Skeletal muscle tissue (tissue), 4 donors: ENCODE results near the gene IRX4. TPM values are rescaled to one million over a fixed set of nuclear protein-coding genes. Genes with fewer than 3 reads are reported as not detected.

ENCODE experiments used
- H3K27ac ChIP-seq: one replicate; pipeline ENCODE4 v1.7.0; 2013; ENCODE audit warnings: mild to moderate bottlenecking, low read depth, low read length, inconsistent platforms
- H3K27me3 ChIP-seq, 3 donors: one replicate each; pipeline ENCODE4 v1.7.0; 2013; ENCODE audit warnings: low read length in 3 of 3; ENCODE audit not compliant: control insufficient read depth in 3 of 3, insufficient read depth in 3 of 3
- H3K36me3 ChIP-seq, 3 donors: one replicate each; pipeline ENCODE4 v1.7.0; 2013; ENCODE audit warnings: low read length in 3 of 3; ENCODE audit not compliant: control insufficient read depth in 3 of 3, insufficient read depth in 3 of 3
- H3K4me1 ChIP-seq, 3 donors: one replicate each; pipeline ENCODE4 v1.7.0; 2013; ENCODE audit warnings: low read length in 3 of 3, mild to moderate bottlenecking in 3 of 3; ENCODE audit not compliant: control insufficient read depth in 3 of 3, insufficient read depth in 3 of 3
- H3K4me3 ChIP-seq, 3 donors: one replicate each; pipeline ENCODE4 v1.7.0; 2013; ENCODE audit warnings: low read length in 3 of 3
- H3K9ac ChIP-seq, 3 donors: one replicate each; pipeline ENCODE4 v1.7.0; 2013; ENCODE audit warnings: low read length in 3 of 3, mild to moderate bottlenecking in 3 of 3, moderate library complexity in 2 of 3, low read depth in 1 of 3
- H3K9me3 ChIP-seq, 3 donors: one replicate each; pipeline ENCODE4 v1.7.0; 2013; ENCODE audit warnings: low read length in 3 of 3; ENCODE audit not compliant: control insufficient read depth in 3 of 3
- total RNA-seq: library from RNA; depleted of rRNA; stranded (reverse); fragments of >200 nt; gene quantifications from one replicate; pipeline ENCODE4 v1.2.3, GENCODE V29; 2014
- donor health status: Osteomylitis.

The IRX4 gene
- total RNA-seq, 1 donor from 2014 or later = under 0.01 TPM

- H3K27me3 ChIP-seq = peaks cover 3 to 27% (median 7%) of the 10 kb centered on the region in 3 donors
Measured at GRCh38 chr5:1914471-1914870, 31.7 kb upstream of the IRX4 start.

GRCh38 chr5:1913578-1913977 is 30.9 kb upstream of the IRX4 start:
- H3K27me3 ChIP-seq = peaks cover 3 to 27% (median 7%) of the 10 kb centered on the region in 3 donors
- H3K4me3 ChIP-seq = no peak overlapping the region
- no peak overlapping the region for H3K27ac ChIP-seq
- H3K9me3 ChIP-seq = peaks cover 0 to 7% (median 3%) of the 10 kb centered on the region in 3 donors
- no peaks in the 10 kb centered on the region for H3K36me3 ChIP-seq
- no peak overlapping the region for H3K9ac ChIP-seq
- H3K4me1 ChIP-seq = no peaks in the 10 kb centered on the region

More at GRCh38 chr5:1914471-1914870, 31.7 kb upstream of the IRX4 start:
- Histone ChIP-seq H3K4me3 (no peak overlapping the region), H3K9me3 (peaks cover 0 to 7% (median 1%) of the 10 kb centered on the region in 3 donors), H3K36me3 (no peaks in the 10 kb centered on the region), H3K9ac (no peak overlapping the region), H3K4me1 (no peaks in the 10 kb centered on the region), H3K27ac (no peak overlapping the region)

GRCh38 chr5:1912951-1913565 is 30.3 kb upstream of the IRX4 start:
- H3K27ac ChIP-seq = no peak overlapping the region
- H3K27me3 ChIP-seq = peaks cover 3 to 27% (median 7%) of the 10 kb centered on the region in 3 donors
- no peaks in the 10 kb centered on the region for H3K4me1 ChIP-seq

GRCh38 chr5:1911773-1912235 is 29.1 kb upstream of the IRX4 start:
- peaks cover 1 to 23% (median 3%) of the 10 kb centered on the region in 3 donors for H3K27me3 ChIP-seq

More at GRCh38 chr5:1912951-1913565, 30.3 kb upstream of the IRX4 start:
- H3K36me3 ChIP-seq = no peaks in the 10 kb centered on the region
- H3K9me3 ChIP-seq = peaks cover 0 to 7% (median 3%) of the 10 kb centered on the region in 3 donors
- no peak overlapping the region for H3K9ac ChIP-seq
- H3K4me3 ChIP-seq = no peak overlapping the region

GRCh38 chr5:1910861-1911772 is 28.4 kb upstream of the IRX4 start:
- peaks cover 0 to 7% (median 5%) of the 10 kb centered on the region in 3 donors for H3K9me3 ChIP-seq
- H3K4me3 ChIP-seq = no peak overlapping the region
- H3K36me3 ChIP-seq = no peaks in the 10 kb centered on the region
- no peaks in the 10 kb centered on the region for H3K4me1 ChIP-seq
- no peak overlapping the region for H3K9ac ChIP-seq
- no peak overlapping the region for H3K27ac ChIP-seq
- peaks cover 0 to 16% (median under 1%) of the 10 kb centered on the region in 3 donors for H3K27me3 ChIP-seq

More at GRCh38 chr5:1911773-1912235, 29.1 kb upstream of the IRX4 start:
- no peaks in the 10 kb centered on the region for H3K4me1 ChIP-seq
- peaks cover 0 to 7% (median 5%) of the 10 kb centered on the region in 3 donors for H3K9me3 ChIP-seq
- no peak overlapping the region for H3K9ac ChIP-seq
- H3K36me3 ChIP-seq = no peaks in the 10 kb centered on the region
- no peak overlapping the region for H3K27ac ChIP-seq
- no peak overlapping the region for H3K4me3 ChIP-seq

GRCh38 chr5:1910081-1910760 is 27.5 kb upstream of the IRX4 start:
- Histone ChIP-seq H3K27me3 (peaks cover 0 to 13% (median 0%) of the 10 kb centered on the region in 3 donors), H3K4me3 (no peak overlapping the region), H3K27ac (no peak overlapping the region), H3K9me3 (peaks cover 3 to 10% (median 5%) of the 10 kb centered on the region in 3 donors), H3K9ac (no peak overlapping the region), H3K4me1 (no peaks in the 10 kb centered on the region), H3K36me3 (no peaks in the 10 kb centered on the region)

- Histone ChIP-seq H3K36me3 (no peaks in the 10 kb centered on the region), H3K9ac (no peak overlapping the region), H3K9me3 (peaks cover 5 to 9% (median 7%) of the 10 kb centered on the region in 3 donors), H3K27ac (no peak overlapping the region), H3K27me3 (peaks cover 0 to 15% (median under 1%) of the 10 kb centered on the region in 3 donors), H3K4me3 (no peak overlapping the region), H3K4me1 (no peaks in the 10 kb centered on the region)
Measured at GRCh38 chr5:1909346-1909985, 26.7 kb upstream of the IRX4 start.

GRCh38 chr5:1908931-1909330 is 26.2 kb upstream of the IRX4 start:
- H3K9me3 ChIP-seq = peaks cover 5 to 9% (median 6%) of the 10 kb centered on the region in 3 donors
- no peak overlapping the region for H3K4me3 ChIP-seq
- no peak overlapping the region for H3K9ac ChIP-seq
- H3K4me1 ChIP-seq = no peaks in the 10 kb centered on the region
- no peak overlapping the region for H3K27ac ChIP-seq
- peaks cover 0 to 15% (median 3%) of the 10 kb centered on the region in 3 donors for H3K27me3 ChIP-seq
- H3K36me3 ChIP-seq = no peaks in the 10 kb centered on the region

- Histone ChIP-seq H3K27me3 (peaks cover 0 to 5% (median 3%) of the 10 kb centered on the region in 3 donors), H3K9ac (no peak overlapping the region), H3K9me3 (peaks cover 5 to 9% (median 6%) of the 10 kb centered on the region in 3 donors), H3K4me3 (no peak overlapping the region), H3K27ac (no peak overlapping the region), H3K36me3 (no peaks in the 10 kb centered on the region), H3K4me1 (no peaks in the 10 kb centered on the region)
Measured at GRCh38 chr5:1907616-1908015, 24.9 kb upstream of the IRX4 start.
